Dermis blood vessel endothelial cell (primary cell): ENCODE data around the gene HBP1. TPM values are rescaled to one million over a fixed set of nuclear protein-coding genes. Genes with fewer than 3 reads are reported as not detected.
"Not testable (repeated sequence)": the region's sequence is repeated elsewhere in the genome, so short reads cannot be mapped to it uniquely, and the experiment has no call there.

Source experiments
- DNase-seq: peaks from one replicate; pipeline ENCODE4 v3.0.0; 2010
- total RNA-seq: library from RNA; depleted of rRNA; stranded (reverse); fragments of >200 nt; gene quantifications from 2 replicates; pipeline ENCODE4 v1.2.3, GENCODE V29; 2014

HBP1 gene, protein sequence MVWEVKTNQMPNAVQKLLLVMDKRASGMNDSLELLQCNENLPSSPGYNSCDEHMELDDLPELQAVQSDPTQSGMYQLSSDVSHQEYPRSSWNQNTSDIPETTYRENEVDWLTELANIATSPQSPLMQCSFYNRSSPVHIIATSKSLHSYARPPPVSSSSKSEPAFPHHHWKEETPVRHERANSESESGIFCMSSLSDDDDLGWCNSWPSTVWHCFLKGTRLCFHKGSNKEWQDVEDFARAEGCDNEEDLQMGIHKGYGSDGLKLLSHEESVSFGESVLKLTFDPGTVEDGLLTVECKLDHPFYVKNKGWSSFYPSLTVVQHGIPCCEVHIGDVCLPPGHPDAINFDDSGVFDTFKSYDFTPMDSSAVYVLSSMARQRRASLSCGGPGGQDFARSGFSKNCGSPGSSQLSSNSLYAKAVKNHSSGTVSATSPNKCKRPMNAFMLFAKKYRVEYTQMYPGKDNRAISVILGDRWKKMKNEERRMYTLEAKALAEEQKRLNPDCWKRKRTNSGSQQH
- total RNA-seq: 168 and 207 TPM in 2 replicates

DNA sequence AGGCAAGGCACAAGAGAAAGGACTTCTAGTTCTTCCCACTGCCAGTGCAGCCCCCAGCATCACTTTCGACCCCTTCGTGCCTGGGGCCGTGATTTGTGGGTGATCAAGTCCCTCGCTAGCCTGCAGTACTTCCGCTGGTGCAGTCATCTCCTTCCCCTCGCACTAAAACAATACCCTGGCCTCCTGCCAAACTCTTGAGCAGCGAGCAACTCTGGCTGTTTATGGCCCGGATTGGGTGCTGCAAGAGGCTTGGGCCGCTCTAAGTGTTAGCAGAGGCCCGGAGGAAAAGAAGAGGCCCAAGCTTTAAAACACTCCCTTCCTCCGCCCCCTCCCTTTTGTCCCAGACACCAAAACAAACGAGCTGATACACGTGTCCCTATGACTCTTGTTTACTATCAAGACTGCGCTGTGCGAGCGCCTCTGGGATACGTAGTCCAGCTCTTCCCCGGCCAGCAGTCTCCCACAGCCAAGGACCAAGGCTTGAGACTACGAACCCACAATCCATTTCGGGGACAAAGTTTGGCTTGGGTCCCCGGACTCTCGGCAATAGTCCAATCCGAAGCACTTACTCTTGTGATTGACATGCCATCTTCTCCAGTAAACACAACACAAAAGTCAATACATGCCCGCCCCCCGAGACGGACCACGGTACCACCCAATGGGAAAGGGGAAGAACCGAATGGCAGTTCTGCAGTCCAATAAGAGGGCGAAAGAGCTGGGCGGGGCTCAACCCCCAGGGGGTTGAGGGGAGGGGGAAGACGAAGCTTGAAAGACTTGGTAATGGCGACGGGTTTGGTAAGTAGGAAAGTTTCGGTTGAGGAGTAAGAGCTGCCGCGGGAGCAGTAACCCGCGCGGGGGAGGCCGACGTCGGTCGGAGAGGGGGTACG, at the start of gene HBP1:
HBP1 (plus strand) TSS at position 771 of the 887 bp plus-strand sequence. CDS start 10,891 bp downstream, outside the sequence.
- peak; percentile 100 for DNase-seq

DNA sequence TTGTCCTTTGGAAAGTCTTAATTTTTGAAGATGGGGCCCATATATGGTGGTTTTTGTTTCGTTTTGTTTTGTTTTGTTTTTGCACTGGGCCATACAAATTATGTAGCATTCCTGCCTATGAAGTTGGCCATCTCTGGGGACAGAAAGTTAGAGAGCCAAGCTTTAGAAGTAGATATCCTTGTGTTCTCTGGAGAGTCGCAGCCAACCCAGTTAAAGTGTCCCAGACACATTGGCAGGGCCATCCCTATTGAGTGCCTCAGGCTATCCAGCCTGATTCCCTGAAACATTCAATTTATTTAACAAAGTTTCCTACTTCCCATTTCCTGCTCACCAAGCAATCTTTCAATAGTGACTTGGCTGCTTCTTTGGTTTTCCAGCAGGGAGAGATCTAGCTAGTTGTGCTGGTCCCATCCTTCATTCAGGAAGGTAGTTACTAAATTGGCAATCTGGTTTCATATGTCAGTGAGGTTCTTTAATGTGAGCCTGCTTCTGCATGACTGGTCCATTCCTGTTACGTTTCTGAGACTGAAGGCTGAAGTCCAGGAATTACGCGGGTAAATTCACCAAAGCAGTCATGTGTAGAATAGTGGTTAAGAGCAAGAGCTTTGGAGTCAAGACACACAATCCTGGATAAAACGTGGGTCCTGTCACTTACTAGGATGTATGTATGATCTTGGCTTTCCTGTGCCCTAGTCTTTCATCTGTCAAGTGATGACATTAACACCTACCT, 49.3 kb upstream of the HBP1 start:
- no peak for DNase-seq

DNA sequence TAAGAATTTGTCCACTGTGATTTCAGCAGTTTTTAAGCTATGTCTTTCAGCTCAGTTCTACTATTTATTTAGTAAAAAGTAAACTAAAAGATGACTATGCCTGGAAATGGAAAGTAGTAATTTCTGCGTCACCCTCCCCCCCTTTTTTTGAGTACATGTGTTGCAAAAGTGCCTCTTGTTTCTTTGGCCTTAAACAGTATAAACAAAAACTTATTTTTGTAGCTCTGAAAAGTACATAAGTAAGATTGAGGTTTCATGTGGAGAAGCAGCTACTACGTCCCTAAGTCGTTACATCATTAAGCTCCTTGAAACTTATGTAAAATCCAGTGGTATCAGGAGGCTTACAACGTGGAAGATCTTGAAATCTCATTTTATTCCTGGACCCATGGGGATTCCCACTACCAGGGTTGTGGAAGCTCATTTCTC, 46.3 kb upstream of the HBP1 start:
- no peak for DNase-seq

DNA sequence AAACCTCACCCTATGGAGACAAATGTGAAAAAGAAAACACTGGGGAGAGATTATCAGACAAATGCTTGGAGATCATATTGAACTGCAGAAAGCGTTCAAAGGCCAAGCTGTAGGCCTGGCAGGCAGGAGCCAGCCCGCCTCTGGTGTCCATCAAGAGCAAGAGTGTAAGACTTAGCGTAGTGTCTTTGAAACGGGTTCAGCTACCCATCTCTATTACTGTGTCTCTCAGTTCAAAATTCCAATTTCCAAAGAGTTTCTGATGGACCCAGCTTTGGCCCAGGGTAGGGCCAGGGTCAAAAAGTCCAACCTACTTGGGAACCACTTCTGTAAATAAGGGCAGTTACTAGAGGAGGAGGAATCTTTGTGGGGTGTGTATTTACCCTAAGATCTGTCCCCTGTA, 45.4 kb upstream of the HBP1 start:
- DNase-seq: no peak

- no peak for DNase-seq
Measured at GRCh38 chr7:107125475-107125874, 43.3 kb upstream of the HBP1 start.

DNA sequence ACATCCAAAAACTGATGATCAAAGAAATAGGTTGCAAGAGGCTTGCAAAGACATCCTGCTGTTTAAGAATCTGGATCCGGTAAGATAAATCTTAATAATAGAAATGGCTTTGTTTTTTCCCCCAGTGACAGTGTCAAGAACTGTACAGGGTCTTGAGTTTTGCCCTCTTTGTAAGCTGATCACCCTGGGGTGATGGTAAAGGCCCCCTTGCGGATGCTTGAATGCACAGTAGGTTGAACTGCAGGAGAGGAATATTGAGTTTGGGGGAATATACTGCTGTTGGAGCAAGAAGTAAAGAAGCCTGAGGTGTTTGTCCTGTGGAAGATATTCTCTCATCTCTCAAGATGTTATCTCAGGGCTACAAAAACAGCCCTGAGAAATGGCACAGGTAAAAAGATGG, 40.6 kb upstream of the HBP1 start:
- DNase-seq: no peak

GRCh38 chr7:107128748-107129147, 40.1 kb upstream of the HBP1 start:
- DNase-seq: no peak

- no peak for DNase-seq
Measured at GRCh38 chr7:107130487-107131220, 38.1 kb upstream of the HBP1 start.

DNA sequence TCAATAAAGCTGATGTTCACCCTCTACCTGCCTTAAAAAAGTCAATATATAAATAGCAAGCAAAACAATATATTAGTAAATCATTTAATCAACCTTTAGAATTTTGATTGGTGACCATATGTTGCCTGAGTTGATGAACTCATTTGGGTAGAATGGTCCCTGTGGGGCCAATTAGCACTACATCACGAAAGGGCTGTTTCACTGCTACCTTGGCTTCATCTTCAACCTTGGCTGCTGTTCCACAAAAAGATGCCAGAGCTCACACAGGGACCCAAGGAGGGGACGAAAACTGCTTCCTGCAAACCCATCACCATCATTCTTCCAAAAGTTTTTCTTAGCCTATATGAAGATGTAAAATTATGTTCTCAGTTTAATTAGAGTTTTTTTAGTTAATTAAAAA, 35.4 kb upstream of the HBP1 start:
- no peak for DNase-seq

- no peak for DNase-seq
Measured at GRCh38 chr7:107138696-107139420, 29.9 kb upstream of the HBP1 start.

DNA sequence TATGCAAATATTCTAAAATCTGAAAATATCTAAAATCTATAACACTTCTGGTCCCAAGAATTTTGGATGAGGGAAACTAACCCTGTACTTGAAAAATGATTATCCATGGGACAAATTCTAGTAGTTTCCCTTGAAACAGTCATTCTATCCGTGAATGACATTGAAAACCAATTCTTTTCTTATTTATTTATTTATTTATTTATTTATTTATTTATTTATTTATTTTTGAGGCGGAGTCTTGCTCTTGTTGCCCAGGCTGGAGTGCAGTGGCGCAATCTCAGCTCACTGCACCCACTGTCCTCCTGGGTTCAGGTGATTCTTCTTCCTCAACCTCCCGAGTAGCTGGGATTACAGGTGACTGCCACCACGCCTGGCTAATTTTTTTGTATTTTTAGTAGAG, 24.9 kb upstream of the HBP1 start:
- not testable (repeated sequence) for DNase-seq

DNA sequence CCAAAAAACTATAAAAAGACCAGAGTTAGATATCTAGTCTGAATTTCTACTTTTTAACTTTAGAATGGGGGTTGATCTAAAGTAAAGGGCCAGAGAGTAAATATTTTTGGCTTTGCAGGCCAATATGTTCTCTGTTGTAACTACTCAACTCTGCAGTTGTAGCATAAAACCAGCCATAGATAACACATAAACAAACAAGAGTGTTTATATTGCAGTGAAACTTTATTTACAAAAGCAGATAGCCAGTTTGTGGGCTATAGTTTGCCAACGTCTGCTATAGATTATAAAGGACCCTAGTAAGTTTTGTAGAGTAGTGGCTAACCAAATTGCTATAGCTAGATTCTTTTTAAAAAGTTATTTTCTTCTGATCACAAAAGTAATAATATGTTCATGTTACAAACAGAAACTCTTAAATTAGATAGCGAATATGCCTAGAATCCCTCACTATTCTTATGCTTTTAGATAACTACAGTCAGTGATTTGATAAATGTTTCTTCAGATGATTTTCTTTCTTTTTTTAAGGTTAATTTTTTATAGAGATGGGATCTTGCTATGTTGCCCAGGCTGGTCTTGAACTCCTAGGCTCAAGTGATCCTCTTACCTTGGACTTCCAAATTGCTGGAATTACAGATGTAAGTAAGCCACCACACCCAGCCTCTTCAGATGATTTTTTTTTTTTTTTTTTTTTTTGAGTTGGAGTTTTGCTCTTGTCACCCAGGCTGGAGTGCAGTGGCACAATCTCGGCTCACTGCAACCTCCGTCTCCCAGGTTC, 23.6 kb upstream of the HBP1 start:
- DNase-seq: no peak

DNA sequence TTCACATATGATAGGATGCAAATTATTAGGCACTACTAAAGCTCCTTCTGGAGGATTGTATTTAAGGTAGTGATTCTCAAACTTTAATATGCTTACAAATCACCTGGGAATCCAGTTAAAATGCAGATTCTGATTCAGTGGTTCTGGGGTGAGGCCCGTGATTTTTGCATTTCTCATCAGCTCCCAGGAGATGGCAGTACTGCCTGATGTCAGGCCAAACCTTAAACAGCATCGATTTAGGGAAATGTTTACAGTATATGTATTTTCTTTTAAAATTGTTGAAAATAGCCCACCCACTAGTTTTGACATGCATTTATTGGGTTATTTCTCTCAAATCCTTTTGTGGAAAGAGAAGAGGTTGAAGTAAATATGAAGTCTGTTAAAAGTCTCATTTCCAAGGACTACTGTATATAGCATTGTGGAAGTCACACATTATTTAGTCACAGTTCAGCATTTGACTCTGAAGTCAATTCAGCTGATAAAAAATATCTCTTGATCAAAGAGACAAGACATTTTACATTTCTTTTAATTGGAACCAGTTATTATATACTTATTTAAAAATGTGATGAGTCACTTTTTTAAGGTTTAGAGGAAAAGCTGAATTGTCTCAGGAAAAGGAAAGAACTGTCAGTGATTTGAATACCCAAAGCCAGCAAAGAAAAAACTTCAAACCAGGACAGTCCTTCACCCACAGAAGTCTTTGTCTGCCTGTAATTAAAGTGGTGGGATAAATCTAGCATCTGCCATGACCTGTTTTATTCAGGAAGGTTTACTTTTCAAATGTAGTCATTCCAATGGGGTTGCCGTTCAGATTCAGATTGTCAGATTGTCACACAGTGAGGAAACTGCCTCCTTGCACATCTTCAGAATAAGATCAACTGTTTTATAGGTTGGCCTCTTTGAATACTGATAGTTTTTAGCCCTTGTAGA, 21.1 kb upstream of the HBP1 start:
- peak; percentile 73 for DNase-seq

DNA sequence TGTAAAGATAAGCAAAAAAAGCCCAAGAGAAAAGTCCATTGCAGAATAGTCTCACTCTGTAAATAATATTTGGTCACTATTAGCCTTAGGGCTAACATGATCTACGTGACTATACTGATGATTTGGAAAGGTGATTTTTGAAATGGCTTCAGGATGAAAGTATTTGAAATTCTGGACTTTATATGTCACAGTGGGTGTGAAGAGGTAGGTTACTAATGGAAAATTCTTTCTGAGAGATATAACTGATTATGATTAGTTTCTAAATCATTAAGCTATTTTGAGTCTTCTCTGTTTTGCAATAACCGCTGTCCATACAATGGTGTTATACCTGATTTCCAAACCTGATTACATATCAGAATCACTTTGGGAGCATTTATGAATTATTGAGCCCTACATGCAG, 20.1 kb upstream of the HBP1 start:
- DNase-seq: no peak

- DNase-seq: no peak
Measured at GRCh38 chr7:107149863-107150262, 18.9 kb upstream of the HBP1 start.

DNA sequence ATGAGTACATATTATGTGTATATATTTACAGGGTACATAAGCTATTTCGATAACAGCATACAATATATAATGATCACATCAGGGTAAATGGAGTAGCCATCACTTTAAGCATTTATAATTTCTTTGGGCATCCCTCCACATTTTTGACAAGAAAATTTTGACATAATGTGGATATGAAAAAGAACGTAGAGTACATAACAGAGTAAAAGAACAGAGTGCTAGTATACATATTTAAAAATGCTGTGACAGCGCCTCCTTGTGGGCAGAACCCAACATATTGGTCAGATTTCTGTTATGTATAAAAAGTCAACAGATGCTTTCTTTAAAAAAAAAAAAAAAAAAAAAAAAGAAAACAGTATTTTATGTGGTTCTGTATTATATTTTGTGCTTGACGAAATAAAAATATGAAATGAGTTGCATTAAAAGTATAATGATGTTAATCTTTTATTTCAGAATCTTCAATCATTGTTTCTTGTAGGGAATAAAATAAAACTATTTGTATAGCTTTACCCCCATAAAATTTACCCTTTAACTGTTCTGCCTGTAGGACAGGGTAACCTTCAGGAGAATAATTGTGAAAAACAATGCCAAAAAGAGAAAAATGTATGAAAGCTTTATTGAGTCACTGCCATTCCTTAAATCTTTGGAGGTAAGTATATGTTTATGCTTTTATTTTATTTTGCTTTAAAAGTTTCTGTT, 18.3 kb upstream of the HBP1 start:
- peak; percentile 89 for DNase-seq

GRCh38 chr7:107151538-107151937, 17.3 kb upstream of the HBP1 start:
- no peak for DNase-seq

- DNase-seq: peak; percentile 13
Measured at GRCh38 chr7:107152011-107152410, 16.8 kb upstream of the HBP1 start.

- no peak for DNase-seq
Measured at GRCh38 chr7:107154826-107155225, 14.0 kb upstream of the HBP1 start.
